HL-60 (cell line): Measurements from ENCODE around the gene COL5A2.

Source experiments
- CTCF ChIP-seq: IDR thresholded peaks from one replicate; pipeline ENCODE4 v1.5.1; 2011; ENCODE audit warnings: low read length, control low read depth, inconsistent platforms; ENCODE audit not compliant: insufficient read depth
- GABPA ChIP-seq: IDR thresholded peaks from 2 replicates; pipeline ENCODE4 v1.6.1; 2012; ENCODE audit warnings: low read depth
- POLR2AphosphoS5 ChIP-seq: IDR thresholded peaks from 2 replicates; pipeline ENCODE4 v1.6.1; 2012; ENCODE audit warnings: low read depth
- REST ChIP-seq: IDR thresholded peaks from 2 replicates; pipeline ENCODE4 v1.6.1; 2012; ENCODE audit warnings: low read depth; ENCODE audit not compliant: insufficient replicate concordance

GRCh38 chr2:189048189-189048588, 131.4 kb downstream of the COL5A2 start:
- TF ChIP-seq CTCF (no peak), GABPA (no peak), POLR2AphosphoS5 (no peak), REST (no peak)
